LNCaP clone FGC (cell line): ENCODE results near the gene ZFHX3.

Experiments
- DNase-seq: peaks from one replicate; pipeline ENCODE4 v3.0.0-alpha.2; 2011; ENCODE audit warnings: low read depth
- H3K4me3 ChIP-seq: 2 replicates; pipeline ENCODE4 v1.5.1; 2011; ENCODE audit warnings: mild to moderate bottlenecking, low read depth, low read length, control low read depth
- TF ChIP-seq, protein P1 (sequence below): IDR thresholded peaks from 2 replicates; pipeline ENCODE4 v1.5.1; 2012; ENCODE audit warnings: mild to moderate bottlenecking; ENCODE audit not compliant: control insufficient read depth, insufficient read depth; ENCODE audit errors: extremely low read depth

The ZFHX3 gene

GRCh38 chr16:72821185-72821950, 226.6 kb downstream of the ZFHX3 start:
- TF ChIP-seq, protein P1, sequence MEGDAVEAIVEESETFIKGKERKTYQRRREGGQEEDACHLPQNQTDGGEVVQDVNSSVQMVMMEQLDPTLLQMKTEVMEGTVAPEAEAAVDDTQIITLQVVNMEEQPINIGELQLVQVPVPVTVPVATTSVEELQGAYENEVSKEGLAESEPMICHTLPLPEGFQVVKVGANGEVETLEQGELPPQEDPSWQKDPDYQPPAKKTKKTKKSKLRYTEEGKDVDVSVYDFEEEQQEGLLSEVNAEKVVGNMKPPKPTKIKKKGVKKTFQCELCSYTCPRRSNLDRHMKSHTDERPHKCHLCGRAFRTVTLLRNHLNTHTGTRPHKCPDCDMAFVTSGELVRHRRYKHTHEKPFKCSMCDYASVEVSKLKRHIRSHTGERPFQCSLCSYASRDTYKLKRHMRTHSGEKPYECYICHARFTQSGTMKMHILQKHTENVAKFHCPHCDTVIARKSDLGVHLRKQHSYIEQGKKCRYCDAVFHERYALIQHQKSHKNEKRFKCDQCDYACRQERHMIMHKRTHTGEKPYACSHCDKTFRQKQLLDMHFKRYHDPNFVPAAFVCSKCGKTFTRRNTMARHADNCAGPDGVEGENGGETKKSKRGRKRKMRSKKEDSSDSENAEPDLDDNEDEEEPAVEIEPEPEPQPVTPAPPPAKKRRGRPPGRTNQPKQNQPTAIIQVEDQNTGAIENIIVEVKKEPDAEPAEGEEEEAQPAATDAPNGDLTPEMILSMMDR, result no peak
- H3K4me3 ChIP-seq, result no peak overlapping the region
- DNase-seq, result peak; percentile 35

- TF ChIP-seq, protein P1, result no peak
- H3K4me3 ChIP-seq, result no peak overlapping the region
- no peak for DNase-seq
Observed at GRCh38 chr16:72819345-72819744, 228.6 kb downstream of the ZFHX3 start.

- DNase-seq, result no peak
- TF ChIP-seq, protein P1, result no peak
- no peak overlapping the region for H3K4me3 ChIP-seq
Observed at GRCh38 chr16:72818236-72818845, 229.6 kb downstream of the ZFHX3 start.

- H3K4me3 ChIP-seq, result no peak overlapping the region
- no peak for DNase-seq
- TF ChIP-seq, protein P1, result no peak
Observed at GRCh38 chr16:72815348-72816318, 232.3 kb downstream of the ZFHX3 start.

GRCh38 chr16:72814226-72814625, 233.7 kb downstream of the ZFHX3 start:
- TF ChIP-seq, protein P1, result no peak
- DNase-seq, result no peak
- H3K4me3 ChIP-seq, result no peak overlapping the region

GRCh38 chr16:72812672-72813071, 235.3 kb downstream of the ZFHX3 start:
- DNase-seq, result no peak
- TF ChIP-seq, protein P1, result no peak
- H3K4me3 ChIP-seq, result no peak overlapping the region
